Nucleus accumbens (tissue), 56 donors: ENCODE data around the gene SPSB1.
"Not testable (repeated sequence)": the region's sequence is repeated elsewhere in the genome, so short reads cannot be mapped to it uniquely, and the experiment has no call there.

Source experiments
- DNase-seq, 56 donors: peaks; one replicate each; lab custom pipeline; 2025; lab: John Stamatoyannopoulos, UW

The SPSB1 gene

DNA sequence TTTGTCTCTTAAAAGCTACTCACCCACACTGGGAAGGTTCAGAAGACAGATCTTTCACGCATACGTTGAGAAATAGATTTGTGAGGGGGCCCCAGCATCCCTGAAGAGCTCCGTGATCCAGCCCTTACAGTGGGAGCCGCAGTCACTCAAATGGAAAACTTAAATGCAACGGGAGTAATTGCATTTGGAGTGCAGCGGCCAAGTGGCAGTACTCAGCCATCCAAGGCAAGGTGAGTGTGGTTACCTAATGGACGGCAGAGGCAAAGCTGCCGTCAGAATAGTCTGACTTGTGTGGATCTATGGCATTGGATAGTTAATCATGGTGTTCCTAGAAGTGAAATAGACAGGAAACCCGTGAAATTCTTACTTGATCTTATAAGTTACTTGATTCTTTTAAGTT lies 5.1 kb downstream of the SPSB1 start:
- DNase-seq = no peak

DNA sequence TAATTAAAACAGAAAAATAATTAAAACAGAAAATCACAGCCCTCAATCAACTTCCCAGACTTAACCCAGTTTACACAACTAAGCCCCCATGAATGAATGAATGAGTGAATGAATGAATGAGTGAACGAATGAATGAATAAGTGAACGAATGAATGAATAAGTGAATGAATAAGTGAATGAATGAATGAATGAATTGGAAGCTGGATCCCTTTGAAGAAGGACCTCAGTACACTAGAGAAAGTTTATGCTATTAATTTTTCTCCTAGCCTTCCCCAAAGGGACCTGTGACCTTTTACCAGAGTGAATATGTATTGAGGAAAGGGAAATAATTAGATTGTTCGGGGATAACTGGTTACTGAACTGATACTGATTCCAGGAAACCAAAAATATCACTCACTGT lies 5.6 kb downstream of the SPSB1 start:
- DNase-seq = no peak

DNA sequence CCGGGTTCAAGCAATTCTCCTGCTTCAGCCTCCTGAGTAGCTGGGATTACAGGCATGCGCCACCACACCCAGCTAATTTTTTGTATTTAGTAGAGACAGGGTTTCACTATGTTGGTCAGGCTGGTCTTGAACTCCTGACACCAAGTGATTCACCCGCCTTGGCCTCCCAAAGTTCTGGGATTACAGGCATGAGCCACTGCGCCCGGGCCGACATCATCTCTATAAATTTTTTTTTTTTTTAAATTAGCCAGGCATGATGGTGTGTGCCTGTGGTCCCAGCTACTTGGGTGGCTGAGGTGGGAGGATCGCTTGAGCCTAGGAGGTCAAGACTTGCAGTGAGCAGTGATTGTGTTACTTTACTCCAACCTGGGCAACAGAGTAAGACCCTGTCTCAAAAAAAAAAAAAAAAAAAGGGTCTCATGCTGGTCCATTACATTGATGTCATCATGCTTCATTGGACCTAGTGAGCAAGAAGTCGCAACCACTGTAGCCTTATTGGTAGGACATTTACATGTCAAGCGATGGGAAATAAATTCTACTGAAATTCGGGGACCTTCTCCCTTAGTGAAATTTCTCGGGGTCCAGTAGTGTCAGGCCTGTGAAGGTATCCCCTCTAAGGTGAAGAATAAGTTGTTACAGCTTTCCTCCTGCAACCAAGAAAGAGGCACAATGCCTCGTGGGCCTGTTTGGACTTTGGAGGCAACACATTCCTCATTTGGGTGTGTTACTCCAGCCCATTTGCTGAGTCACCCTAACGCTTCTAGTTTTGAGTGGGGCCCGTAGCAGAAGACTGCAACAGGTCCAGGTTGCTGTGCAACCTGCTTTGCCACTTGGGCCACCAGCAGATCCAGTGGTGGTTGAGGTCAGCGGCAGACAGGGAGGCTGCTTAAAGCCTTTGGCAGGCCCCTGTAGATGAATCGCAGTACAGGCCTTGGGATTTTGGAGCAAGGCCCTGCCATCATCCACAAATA lies 7.2 kb downstream of the SPSB1 start:
- not testable (repeated sequence) for DNase-seq

DNA sequence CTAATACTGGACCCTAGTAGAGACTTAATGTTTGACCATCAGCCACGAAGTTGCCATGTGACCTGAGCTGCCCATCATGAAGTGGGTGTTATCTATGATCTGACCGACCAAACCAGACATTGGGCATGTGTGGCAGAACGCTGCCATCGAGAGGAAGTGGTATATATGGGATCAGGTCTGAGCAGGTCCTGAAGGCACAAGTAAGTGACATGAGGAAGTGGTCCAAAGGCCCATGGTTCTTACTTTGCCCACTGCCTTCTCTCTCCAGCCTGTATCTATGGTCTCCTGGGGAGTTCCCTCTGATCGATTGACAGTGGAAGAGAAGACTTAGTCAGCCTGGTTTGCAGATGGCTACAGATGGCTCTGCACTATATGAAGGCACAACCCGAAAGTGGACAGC lies 7.9 kb downstream of the SPSB1 start:
- DNase-seq = no peak

DNA sequence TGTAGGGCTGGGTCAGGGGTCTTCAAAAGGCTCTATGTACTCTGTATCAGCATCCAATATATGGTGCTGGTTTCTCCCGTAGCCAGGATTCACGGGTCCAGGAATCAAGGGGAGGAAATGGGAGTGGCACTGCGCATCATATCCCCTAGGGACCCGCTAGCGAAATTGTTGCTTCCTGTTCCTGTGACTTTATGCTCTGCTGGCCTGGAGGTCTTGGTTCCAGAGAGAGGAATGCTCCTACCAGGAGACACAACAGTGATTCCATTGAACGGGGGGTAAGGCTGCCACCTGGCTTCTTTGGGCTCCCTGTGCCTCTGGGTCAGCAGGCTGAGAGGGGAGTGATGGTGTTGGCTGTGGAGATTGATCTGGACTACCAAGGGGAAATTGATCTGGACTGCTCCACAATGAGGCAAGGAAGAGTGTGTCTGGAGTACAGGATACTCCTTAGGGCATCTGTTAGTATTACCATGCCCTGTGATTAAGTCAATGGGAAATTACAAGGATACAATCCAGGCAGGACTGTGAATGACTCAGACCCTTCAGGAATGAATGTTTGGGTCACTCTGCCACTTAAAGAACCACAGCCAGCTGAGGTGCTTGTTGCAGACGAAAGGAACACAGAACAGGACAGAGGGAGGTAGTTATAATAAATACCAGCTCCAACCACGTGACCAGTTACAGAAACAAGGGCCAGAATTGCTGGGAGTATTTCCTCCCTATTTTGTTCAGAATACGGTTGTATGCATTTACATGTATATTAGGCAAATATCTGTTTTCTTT lies 10.2 kb downstream of the SPSB1 start:
- DNase-seq = no peak

DNA sequence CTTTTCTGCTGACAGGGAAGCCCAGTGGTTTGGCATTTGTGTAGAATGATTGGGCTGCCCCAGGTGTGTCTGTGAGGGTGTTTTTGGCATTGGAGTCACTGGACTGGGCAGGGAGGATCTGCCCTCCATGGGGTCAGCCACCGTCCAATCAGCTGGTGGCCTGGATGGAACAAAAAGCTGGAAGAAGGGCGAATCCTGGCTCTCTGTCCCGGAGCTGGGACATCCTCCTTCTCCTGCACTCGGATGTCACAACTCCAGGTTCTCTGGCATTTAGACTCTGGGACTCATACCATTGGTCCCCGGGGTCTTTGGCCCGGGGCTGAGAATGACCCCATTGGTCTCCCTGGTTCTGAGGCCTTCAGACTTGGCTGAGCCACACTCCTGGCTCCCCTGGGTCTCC lies 11.2 kb downstream of the SPSB1 start:
- no peak for DNase-seq

DNA sequence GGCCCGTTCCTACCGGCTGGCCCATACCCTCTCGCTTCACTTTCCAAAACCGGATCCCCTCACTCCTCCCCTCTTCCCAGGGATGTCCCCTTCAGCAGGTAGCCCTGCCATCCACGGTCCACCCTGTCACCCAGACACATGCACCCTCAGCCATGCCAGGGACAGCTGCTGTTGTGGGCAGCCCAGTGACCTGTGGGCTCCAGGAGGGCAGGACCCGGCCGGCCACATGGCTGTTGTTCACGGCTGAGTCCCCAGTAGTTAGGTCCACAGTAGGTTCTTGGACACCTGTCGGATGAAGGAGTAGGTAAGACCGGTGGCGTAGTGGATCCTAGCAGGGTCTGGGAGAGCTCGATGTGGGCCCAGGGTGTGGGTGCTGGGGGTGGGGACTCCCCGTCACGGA lies 12.5 kb downstream of the SPSB1 start:
- DNase-seq = no peak

DNA sequence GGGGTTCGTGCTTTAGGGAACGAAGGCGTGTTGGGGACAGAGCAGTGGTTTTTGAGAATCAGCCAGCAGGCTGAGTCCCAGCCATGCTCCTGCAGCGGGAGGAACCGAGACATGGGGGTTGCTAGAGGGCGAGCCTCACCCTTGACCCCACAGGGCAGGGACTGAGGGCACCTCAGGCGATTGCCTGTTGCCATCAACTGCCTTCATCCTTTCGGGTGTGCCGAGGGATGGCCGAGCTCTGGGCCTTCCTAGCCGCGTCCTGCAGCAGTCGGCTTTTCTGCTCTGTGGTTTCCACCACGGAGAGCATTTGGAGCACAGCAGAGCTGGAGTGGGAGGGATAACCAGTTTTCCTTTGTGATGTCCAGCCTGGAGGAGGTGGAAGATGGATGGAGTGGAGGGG lies 13.3 kb downstream of the SPSB1 start:
- DNase-seq = no peak

DNA sequence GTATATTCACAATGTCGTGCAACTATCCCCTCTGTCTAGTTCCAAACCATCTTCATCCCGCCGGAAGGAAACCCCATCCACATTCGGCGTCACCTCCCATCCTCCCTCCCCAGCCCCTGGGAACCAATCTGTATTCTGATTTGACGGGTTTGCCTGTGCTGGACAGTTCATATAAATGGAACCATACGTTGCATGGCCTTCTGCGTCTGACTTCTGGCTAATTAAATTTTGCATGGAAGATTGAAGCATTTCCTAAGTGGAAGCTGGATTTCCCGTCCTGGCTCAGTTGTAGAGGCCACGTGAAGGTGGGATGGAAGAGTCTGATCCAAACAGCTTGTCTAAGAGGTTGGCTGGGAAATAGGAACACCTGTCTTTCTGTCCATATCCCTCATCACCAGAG lies 14.6 kb downstream of the SPSB1 start:
- no peak for DNase-seq

DNA sequence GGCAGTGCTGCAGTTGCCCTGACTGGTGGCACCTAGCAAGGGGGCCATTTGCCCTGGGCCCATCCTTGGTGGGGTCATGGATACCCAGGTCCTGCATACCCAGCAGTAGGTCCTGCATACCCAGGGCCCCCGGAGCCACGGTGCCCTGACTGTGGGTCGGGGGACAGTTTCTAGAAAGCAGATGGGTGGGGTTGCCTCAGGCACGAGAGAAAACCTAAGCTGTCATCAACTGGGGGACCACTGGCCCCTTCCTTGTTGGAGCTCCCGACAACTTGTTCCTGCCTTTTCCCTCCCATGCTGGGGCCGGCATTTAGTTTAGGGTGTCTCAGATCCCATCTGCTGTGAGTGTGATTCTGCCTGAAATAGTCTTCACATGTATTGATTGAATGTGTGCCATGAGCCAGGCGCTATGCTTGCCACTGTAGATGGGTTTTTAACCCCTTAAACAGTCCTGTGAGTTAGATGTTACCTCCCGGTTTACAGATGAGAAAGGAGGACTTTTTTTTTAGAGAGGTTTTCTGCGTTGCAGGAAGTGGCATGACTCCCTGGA lies 15.6 kb downstream of the SPSB1 start:
- DNase-seq = no peak

DNA sequence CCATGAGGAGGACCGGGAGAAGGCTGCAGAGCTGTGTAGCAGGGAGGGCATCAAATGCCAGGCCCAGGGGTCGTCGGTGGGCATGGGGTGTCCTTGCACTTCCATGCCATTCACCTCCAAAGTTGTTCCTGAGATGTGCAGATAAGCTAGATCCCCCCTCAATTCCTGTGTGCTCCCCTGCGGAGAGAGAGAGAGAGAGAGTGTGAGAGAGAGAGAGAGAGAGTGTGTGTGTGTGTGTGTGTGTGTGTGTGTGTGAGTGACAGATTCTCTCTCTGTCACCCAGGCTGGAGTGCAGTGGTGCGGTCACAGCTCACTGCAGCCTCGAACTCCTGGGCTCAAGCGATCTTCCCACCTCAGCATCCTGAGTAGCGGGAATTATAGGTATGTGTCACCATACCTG lies 16.4 kb downstream of the SPSB1 start:
- no peak for DNase-seq

DNA sequence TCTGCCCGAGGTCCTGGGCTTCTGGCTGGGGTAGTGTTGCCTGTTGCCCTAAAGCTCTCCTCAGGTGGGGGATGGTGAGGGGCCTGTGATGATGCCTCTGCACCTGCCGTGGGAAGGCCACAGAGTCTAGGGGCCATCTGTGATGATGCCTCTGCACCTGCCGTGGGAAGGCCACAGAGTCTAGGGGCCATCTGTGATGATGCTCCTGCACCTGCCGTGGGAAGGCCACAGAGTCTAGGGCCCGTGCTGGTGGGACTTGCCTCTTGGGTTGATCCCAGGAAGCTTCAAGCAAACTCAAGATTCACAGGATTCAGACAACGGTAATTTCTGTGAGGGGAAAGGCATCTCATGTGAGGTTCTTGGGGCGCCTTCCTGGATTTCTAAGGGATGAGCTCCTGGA lies 17.3 kb downstream of the SPSB1 start:
- DNase-seq = no peak

DNA sequence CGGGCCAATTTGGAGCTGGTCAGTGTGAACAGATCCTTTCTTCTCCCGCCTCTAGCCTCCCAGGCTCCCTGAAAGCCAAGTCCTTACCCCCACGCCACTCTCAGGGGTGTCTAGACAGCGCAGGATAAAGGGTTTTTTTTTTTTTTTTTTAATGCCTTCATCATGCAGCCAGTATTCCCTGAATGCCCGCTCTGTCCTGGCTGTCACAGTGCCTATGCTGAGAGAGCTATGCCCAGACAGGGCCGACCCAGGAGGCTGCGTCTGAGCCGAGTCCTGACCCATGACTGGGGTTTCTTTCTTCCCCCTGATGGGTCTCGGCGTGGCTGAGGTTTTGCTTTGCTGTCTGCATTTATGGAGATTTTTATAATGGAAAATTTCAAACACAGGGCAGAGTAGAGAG lies 18.3 kb downstream of the SPSB1 start:
- peak in 32 of 56 donors; percentile 10 to 64 (median 29) for DNase-seq

DNA sequence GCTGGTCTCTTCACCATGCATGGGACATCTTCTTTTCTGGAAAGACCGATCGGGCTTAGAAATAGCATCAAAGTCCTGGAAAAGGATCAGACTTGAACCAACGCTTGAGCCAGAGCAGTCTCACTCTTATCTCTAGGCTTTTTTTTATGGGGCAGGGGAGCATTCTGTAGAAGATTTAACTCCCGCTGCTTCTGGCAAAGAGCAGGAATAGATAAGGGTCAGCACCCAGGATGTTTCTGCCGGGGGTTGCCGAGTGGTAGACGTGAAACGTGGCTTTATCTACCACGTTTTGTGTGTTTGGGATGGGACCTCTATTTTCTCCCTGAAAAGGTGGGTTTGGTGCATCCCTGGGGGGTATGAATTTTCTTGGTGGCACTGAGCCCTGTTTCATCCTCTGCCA lies 18.8 kb downstream of the SPSB1 start:
- no peak for DNase-seq

DNA sequence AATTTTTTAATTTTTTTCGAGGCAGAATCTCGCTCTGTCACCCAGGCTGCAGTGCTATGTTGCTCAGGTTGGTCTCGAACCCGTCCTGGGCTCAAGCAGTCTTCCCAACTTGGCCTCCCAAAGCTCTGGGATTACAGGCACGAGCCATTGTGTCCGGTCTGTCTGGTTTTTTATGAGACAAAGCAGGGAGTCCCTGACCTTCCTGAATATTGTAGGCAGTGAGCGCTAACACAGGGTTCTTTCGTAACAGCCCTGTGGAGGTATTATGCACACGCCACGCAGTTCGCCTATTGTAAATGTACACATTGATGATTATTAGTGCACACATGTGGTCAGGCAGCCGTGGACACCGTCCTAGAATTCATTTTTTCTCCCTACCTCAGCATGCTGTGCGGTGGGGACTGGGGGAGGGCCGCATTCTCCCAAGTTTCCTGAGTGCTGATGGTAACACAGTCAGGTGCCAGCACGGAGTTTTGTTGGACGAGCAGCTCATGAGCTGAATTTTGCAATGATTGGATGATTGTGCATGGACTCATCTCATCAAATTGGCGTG lies 19.6 kb downstream of the SPSB1 start:
- DNase-seq = no peak

DNA sequence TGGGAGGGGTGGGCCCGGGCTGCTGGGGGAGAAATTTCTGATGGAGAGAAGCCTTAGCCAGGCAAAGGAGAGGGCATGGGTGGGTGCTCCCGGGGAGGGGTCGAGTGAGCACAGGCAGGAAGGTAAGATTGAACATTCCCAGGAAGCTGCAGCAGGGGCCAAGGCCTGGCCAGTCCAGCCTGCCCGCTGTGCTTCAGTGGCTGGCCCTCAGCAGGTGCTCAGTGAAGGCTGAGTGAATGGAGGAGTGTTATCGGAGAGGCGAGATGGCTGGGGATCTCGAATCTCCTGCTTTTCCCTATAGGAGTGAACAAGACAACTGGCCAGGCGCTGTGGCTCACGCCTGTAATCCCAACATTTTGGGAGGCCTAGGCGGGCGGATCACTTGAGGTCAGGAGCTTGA lies 20.9 kb downstream of the SPSB1 start:
- no peak for DNase-seq

DNA sequence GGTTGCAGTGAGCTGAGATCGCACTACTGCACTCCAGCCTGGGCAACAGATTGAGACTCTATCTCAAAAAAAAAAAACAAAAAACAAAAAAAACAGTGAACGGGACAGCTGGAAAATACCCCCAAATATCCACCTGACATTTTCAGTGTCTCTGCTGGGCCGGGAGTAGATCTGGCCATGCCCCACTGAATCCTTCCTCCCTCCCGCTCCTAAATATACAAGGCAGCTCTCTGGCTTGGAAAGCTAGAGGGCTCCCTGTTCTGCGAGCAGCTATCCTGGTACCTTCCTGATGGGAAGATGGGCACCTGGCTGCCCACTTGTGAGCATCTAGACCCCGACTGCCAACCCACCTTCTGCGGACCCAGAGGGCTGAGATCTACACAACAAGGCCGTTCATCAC lies 21.4 kb downstream of the SPSB1 start:
- peak in 1 of 56 donors; percentile 9 for DNase-seq

DNA sequence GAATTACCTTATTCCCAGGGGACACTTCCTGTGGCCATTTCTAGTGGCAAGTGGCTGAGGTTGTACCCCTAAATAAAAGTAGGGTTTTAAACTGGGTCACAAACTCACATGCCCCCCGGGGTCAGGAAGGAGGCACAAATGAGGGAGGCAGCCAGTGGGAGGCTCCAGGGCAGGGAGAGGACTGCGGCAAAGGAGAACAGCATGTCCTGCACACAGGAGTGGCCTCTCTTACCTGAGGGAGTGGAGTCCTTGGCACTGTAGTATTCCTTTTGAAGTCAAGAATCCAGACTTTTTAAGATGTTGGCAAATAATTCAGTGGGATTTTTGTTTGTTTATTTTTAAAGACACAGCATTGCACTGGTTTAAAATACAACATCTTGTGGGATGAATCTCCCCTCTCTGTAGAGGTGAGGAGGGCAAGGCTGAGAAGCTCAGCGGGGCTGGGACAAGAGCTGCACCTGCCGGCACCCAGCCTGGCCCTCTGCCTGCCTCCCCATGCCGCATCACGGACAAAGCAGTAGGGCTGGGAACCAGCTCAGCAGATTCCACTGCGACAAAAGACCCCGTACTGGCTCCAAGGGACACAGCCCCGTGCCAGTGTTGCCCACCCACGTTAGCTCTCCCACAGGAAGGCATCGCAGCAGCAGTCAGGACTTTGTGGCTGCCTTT lies 22.2 kb downstream of the SPSB1 start:
- no peak for DNase-seq

DNA sequence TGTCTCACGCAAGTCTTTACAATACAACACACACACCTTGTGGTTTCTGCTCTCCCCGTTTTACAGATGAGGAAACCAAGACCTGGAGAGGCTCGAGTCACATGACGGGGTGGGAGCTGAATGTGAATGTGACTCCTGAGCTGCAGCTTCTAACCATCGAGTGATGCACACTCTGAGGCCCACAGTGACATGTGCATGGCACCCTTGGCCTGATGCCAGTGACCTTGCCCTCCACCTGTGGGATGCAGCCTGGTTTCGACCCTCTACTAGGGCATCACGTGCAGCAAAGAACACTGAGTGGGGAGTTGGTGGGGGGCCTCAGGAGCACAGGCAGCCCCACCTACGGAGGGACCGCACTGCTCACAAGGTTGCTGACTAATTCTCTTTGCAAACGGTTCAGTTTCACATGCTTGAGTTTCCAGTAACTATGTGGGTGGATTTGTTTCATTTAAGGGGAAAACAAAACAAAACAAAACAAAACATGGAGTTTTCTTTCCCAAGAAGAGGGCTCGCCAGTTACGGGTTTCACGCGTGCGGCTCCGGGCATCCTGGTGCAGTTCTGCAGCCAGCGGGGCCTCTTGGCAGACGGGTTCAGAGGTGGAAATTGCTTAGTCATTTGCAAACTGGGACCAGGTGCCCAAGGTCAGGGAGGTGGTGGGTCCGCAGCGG lies 22.9 kb downstream of the SPSB1 start:
- peak in 4 of 56 donors; percentile 13 to 56 (median 20) for DNase-seq

DNA sequence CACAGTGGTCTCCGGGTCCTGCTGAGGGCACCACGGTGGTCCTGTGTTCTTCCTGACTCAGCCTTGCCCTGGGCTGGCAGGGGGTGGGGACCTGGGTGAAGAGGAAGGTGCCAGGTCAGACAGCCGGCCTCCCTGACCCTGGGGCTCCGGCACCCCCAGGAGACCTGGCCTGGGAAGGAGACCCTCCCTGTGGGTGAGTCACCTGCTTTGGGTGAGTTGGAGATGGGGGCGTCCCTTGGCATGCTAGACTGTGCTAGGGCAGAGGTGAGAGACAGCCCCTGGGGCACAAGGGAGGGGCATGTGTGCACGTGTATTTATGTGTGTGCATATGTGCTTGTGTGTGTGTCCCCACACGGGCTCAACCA lies 23.4 kb downstream of the SPSB1 start:
- DNase-seq = no peak
